ENCODE results near the gene ALG2. TPM values are rescaled to one million over a fixed set of nuclear protein-coding genes. Genes with fewer than 3 reads are reported as not detected.
"Not testable (repeated sequence)": the region's sequence is repeated elsewhere in the genome, so short reads cannot be mapped to it uniquely, and the experiment has no call there.

ALG2 gene
- total and polyA plus RNA-seq, 4 donors, result 24.5 to 39.4 (median 27.0) TPM

DNA sequence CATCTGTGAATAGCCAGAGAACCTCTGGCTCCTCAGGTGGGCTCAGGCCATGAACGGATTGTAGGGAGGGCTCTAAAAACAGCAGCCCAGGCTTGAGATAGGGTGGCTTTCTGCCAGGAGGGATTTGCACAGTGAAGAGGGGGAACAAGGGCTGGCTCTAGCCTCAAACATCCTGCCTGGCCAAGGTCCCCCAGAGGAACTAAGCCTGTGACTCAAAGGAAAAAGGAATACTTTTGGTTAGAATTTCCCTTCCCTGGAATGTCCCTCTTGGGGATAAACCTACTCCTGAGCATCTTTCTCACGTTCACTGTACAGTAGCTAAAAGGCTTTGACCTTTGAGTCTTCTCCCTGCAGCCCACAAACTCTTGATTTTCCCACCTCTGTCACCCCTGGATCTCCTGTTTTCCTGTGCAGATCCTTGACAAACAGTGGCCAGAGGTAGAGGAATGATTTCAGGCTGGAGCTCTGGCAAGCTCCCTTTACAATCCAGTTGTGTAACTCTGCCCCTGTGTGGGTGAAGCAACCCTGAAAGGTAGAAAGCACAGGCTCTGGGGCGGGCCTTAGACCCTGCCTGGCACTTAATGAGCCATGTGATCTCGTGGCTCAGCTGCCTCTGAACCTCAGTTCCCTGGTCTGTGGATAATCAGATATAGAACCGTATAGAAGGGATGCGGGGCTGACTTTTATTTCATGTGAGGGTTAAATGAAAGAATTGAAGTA, 17.8 kb upstream of the ALG2 start:
- WGBS (ENCODE audit: insufficient coverage), result 79% methylated on average over 5 of the region's 6 CpGs
- no peak overlapping the region for H3K4me3 ChIP-seq (ENCODE audit: low read depth, low read length)

GRCh38 chr9:99238331-99238730, 16.6 kb upstream of the ALG2 start:
- Histone ChIP-seq H3K36me3 (ENCODE audit: control insufficient read depth, insufficient read depth, low read length) (no peaks in the 10 kb centered on the region), H3K4me3 (ENCODE audit: low read depth, low read length) (no peak overlapping the region), H3K9me3 (ENCODE audit: control insufficient read depth, insufficient read depth, low read length) (no peaks in the 10 kb centered on the region)

More for the DNA sequence above, 17.8 kb upstream of the ALG2 start:
- DNase-seq (ENCODE audit: low read depth in 4 of 6, low spot score in 6 of 6), result no peak
- H3K27ac ChIP-seq (ENCODE audit: low read depth, low read length), result no peak overlapping the region
- H3K27me3 ChIP-seq (ENCODE audit: control insufficient read depth, insufficient read depth, low read length), result no peaks in the 10 kb centered on the region
- no peaks in the 10 kb centered on the region for H3K9me3 ChIP-seq (ENCODE audit: control insufficient read depth, insufficient read depth, low read length)
- no peaks in the 10 kb centered on the region for H3K36me3 ChIP-seq (ENCODE audit: control insufficient read depth, insufficient read depth, low read length)
- H3K4me1 ChIP-seq (ENCODE audit: control insufficient read depth, insufficient read depth, low read length), result no peaks in the 10 kb centered on the region

DNA sequence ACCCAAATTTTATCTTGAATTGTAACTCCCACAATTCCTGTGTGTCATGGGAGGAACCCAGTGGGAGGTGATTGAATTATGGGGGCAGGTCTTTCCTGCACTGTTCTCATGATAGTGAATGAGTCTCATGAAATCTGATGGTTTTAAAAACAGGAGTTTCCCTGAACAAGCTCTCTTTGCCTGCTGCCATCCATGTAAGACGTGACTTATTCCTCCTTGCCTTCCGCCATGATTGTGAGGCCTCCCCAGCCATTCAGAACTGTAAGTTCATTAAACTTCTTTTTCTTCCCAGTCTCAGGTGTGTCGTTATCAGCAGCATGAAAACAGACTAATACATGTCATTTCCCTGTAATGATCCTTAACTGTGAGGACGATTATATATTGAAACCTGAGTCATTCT, 16.1 kb upstream of the ALG2 start:
- WGBS (ENCODE audit: insufficient coverage), result 88% methylated on average over 2 of the region's 4 CpGs
- not testable (repeated sequence) for DNase-seq (ENCODE audit: low read depth in 4 of 6, low spot score in 6 of 6); H3K27me3 ChIP-seq (ENCODE audit: control insufficient read depth, insufficient read depth, low read length); H3K36me3 ChIP-seq (ENCODE audit: control insufficient read depth, insufficient read depth, low read length); H3K27ac ChIP-seq (ENCODE audit: low read depth, low read length); H3K9me3 ChIP-seq (ENCODE audit: control insufficient read depth, insufficient read depth, low read length); H3K4me3 ChIP-seq (ENCODE audit: low read depth, low read length); H3K4me1 ChIP-seq (ENCODE audit: control insufficient read depth, insufficient read depth, low read length)

More at GRCh38 chr9:99238331-99238730, 16.6 kb upstream of the ALG2 start:
- H3K4me1 ChIP-seq (ENCODE audit: control insufficient read depth, insufficient read depth, low read length), result no peaks in the 10 kb centered on the region
- H3K27me3 ChIP-seq (ENCODE audit: control insufficient read depth, insufficient read depth, low read length), result no peaks in the 10 kb centered on the region
- no peak overlapping the region for H3K27ac ChIP-seq (ENCODE audit: low read depth, low read length)
- DNase-seq (ENCODE audit: low read depth in 4 of 6, low spot score in 6 of 6), result no peak

- Histone ChIP-seq H3K36me3 (ENCODE audit: control insufficient read depth, insufficient read depth, low read length) (peaks cover 3% of the 10 kb centered on the region), H3K9me3 (ENCODE audit: control insufficient read depth, insufficient read depth, low read length) (no peaks in the 10 kb centered on the region)
- DNase-seq (ENCODE audit: low read depth in 4 of 6, low spot score in 6 of 6), result no peak
These were observed 15.6 kb upstream of the ALG2 start for GRCh38 chr9:99237356-99237755.

GRCh38 chr9:99235926-99236634, 14.3 kb upstream of the ALG2 start:
- Histone ChIP-seq H3K4me1 (ENCODE audit: control insufficient read depth, insufficient read depth, low read length) (no peaks in the 10 kb centered on the region), H3K36me3 (ENCODE audit: control insufficient read depth, insufficient read depth, low read length) (peaks cover 3% of the 10 kb centered on the region), H3K4me3 (ENCODE audit: low read depth, low read length) (no peak overlapping the region), H3K9me3 (ENCODE audit: control insufficient read depth, insufficient read depth, low read length) (no peaks in the 10 kb centered on the region), H3K27ac (ENCODE audit: low read depth, low read length) (no peak overlapping the region), H3K27me3 (ENCODE audit: control insufficient read depth, insufficient read depth, low read length) (no peaks in the 10 kb centered on the region)
- no peak for DNase-seq (ENCODE audit: low read depth in 4 of 6, low spot score in 6 of 6)
- WGBS (ENCODE audit: insufficient coverage), result 93% methylated on average over 3 of the region's 7 CpGs

More at GRCh38 chr9:99237356-99237755, 15.6 kb upstream of the ALG2 start:
- no peaks in the 10 kb centered on the region for H3K27me3 ChIP-seq (ENCODE audit: control insufficient read depth, insufficient read depth, low read length)
- H3K4me1 ChIP-seq (ENCODE audit: control insufficient read depth, insufficient read depth, low read length), result no peaks in the 10 kb centered on the region
- no peak overlapping the region for H3K27ac ChIP-seq (ENCODE audit: low read depth, low read length)
- no peak overlapping the region for H3K4me3 ChIP-seq (ENCODE audit: low read depth, low read length)

GRCh38 chr9:99235069-99235468, 13.3 kb upstream of the ALG2 start:
- no peak for DNase-seq (ENCODE audit: low read depth in 4 of 6, low spot score in 6 of 6)
- H3K36me3 ChIP-seq (ENCODE audit: control insufficient read depth, insufficient read depth, low read length), result peaks cover 3% of the 10 kb centered on the region
- no peaks in the 10 kb centered on the region for H3K9me3 ChIP-seq (ENCODE audit: control insufficient read depth, insufficient read depth, low read length)
- H3K4me3 ChIP-seq (ENCODE audit: low read depth, low read length), result no peak overlapping the region
- H3K27ac ChIP-seq (ENCODE audit: low read depth, low read length), result no peak overlapping the region
- no peaks in the 10 kb centered on the region for H3K4me1 ChIP-seq (ENCODE audit: control insufficient read depth, insufficient read depth, low read length)
- H3K27me3 ChIP-seq (ENCODE audit: control insufficient read depth, insufficient read depth, low read length), result no peaks in the 10 kb centered on the region

DNA sequence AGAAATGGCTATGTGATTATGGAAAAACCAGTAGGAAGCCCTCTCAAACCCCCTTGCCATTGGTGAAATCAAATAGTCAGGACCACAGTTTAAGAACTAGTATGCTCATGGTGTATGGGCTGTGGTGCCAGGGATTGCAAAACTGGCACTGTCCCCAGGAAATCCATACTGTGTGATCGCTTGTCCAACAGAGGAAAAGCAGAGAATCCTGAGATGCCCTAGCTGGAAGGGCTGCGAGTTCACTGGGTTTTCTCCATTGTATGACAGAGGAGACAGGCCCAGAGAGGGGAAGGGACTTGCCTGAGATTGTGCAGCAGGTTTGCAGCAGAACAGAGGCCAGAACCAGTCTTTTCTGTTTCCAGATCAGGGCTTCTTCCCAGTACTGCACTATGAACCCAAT, 12.9 kb upstream of the ALG2 start:
- Histone ChIP-seq H3K4me1 (ENCODE audit: control insufficient read depth, insufficient read depth, low read length) (no peaks in the 10 kb centered on the region), H3K9me3 (ENCODE audit: control insufficient read depth, insufficient read depth, low read length) (no peaks in the 10 kb centered on the region), H3K27me3 (ENCODE audit: control insufficient read depth, insufficient read depth, low read length) (no peaks in the 10 kb centered on the region), H3K36me3 (ENCODE audit: control insufficient read depth, insufficient read depth, low read length) (peaks cover 3% of the 10 kb centered on the region), H3K27ac (ENCODE audit: low read depth, low read length) (no peak overlapping the region), H3K4me3 (ENCODE audit: low read depth, low read length) (no peak overlapping the region)
- no peak for DNase-seq (ENCODE audit: low read depth in 4 of 6, low spot score in 6 of 6)
- 100% methylated on average over 2 of the region's 2 CpGs for WGBS (ENCODE audit: insufficient coverage)

GRCh38 chr9:99231711-99232110, 10.0 kb upstream of the ALG2 start:
- Histone ChIP-seq H3K27ac (ENCODE audit: low read depth, low read length) (no peak overlapping the region), H3K9me3 (ENCODE audit: control insufficient read depth, insufficient read depth, low read length) (no peaks in the 10 kb centered on the region), H3K4me3 (ENCODE audit: low read depth, low read length) (no peak overlapping the region), H3K36me3 (ENCODE audit: control insufficient read depth, insufficient read depth, low read length) (peaks cover 9% of the 10 kb centered on the region), H3K4me1 (ENCODE audit: control insufficient read depth, insufficient read depth, low read length) (no peaks in the 10 kb centered on the region), H3K27me3 (ENCODE audit: control insufficient read depth, insufficient read depth, low read length) (no peaks in the 10 kb centered on the region)
- DNase-seq (ENCODE audit: low read depth in 4 of 6, low spot score in 6 of 6), result no peak
- no CpG with 5 or more reads among the region's 2 CpGs for WGBS (ENCODE audit: insufficient coverage)

DNA sequence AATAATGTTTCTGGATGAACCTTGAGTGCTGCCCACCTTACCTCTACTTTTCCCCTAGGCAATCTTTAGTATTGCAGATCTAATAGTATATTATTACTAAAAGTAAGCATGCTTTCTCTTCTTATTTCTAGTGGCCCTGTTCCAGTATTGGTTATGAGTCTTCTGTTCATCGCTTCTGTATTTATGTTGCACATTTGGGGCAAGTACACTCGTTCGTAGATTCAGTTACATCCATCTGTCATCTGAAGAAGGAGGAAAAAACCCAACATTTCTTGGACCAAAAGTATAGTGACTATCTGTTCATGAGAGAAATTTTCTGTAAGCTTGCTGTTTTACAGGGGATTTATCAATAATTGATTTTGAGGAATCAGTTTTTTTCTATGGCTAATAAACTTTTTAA, 8.5 kb upstream of the ALG2 start:
- no peak overlapping the region for H3K27ac ChIP-seq (ENCODE audit: low read depth, low read length)
- no peaks in the 10 kb centered on the region for H3K9me3 ChIP-seq (ENCODE audit: control insufficient read depth, insufficient read depth, low read length)
- H3K4me3 ChIP-seq (ENCODE audit: low read depth, low read length), result no peak overlapping the region
- WGBS (ENCODE audit: insufficient coverage), result no CpG with 5 or more reads among the region's 3 CpGs
- H3K27me3 ChIP-seq (ENCODE audit: control insufficient read depth, insufficient read depth, low read length), result no peaks in the 10 kb centered on the region
- peaks cover 9% of the 10 kb centered on the region for H3K36me3 ChIP-seq (ENCODE audit: control insufficient read depth, insufficient read depth, low read length)
- no peaks in the 10 kb centered on the region for H3K4me1 ChIP-seq (ENCODE audit: control insufficient read depth, insufficient read depth, low read length)
- peak in 1 of 6 donors; percentile 59 for DNase-seq (ENCODE audit: low read depth in 4 of 6, low spot score in 6 of 6)

DNA sequence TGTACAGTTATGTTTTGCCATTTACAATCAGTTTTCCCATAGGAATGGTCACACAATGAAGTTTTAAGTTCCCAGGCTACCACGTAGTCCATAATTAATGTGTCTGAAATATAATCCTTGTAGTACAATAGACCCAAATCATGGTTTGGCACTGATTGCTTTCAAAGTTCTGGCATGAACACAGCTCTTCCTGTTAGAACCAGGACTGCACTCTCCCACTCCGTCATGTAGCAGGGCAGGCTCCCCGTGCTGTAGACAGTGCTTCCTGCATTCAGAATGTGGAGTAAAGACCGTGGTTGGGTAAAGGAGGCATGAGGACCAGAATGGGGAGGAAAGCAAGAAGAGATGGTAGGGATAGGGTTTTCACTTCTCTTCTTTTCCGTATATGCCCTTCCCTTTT, 4.3 kb upstream of the ALG2 start:
- H3K9me3 ChIP-seq (ENCODE audit: control insufficient read depth, insufficient read depth, low read length), result no peaks in the 10 kb centered on the region
- no peak for DNase-seq (ENCODE audit: low read depth in 4 of 6, low spot score in 6 of 6)
- peaks cover 5% of the 10 kb centered on the region for H3K36me3 ChIP-seq (ENCODE audit: control insufficient read depth, insufficient read depth, low read length)
- peaks cover 5% of the 10 kb centered on the region for H3K4me1 ChIP-seq (ENCODE audit: control insufficient read depth, insufficient read depth, low read length)
- no peaks in the 10 kb centered on the region for H3K27me3 ChIP-seq (ENCODE audit: control insufficient read depth, insufficient read depth, low read length)
- H3K27ac ChIP-seq (ENCODE audit: low read depth, low read length), result no peak overlapping the region
- H3K4me3 ChIP-seq (ENCODE audit: low read depth, low read length), result no peak overlapping the region
- no CpG with 5 or more reads among the region's 5 CpGs for WGBS (ENCODE audit: insufficient coverage)
